ENCODE data around the gene CARMIL1. TPM values are rescaled to one million over a fixed set of nuclear protein-coding genes. Genes with fewer than 3 reads are reported as not detected.

Gene CARMIL1
- total RNA-seq, 1 donor from 2014 or later = 1.7 TPM

- no peak overlapping the region for H3K27ac Mint-ChIP-seq
- H3K27me3 Mint-ChIP-seq (ENCODE audit: insufficient read depth) = peaks cover 3% of the 10 kb centered on the region
- intact Hi-C loops (cut with micrococcal nuclease) = no loop called here
- no peak overlapping the region for H3K4me3 Mint-ChIP-seq
- no peaks in the 10 kb centered on the region for H3K4me1 Mint-ChIP-seq (ENCODE audit: low read depth)
- no peak for DNase-seq (ENCODE audit: low spot score)
- H3K9me3 Mint-ChIP-seq = no peaks in the 10 kb centered on the region
- no peaks in the 10 kb centered on the region for H3K36me3 Mint-ChIP-seq (ENCODE audit: low read depth)
These were observed 23.5 kb downstream of the CARMIL1 start for GRCh38 chr6:25302677-25303128.

GRCh38 chr6:25303254-25303653 is 24.1 kb downstream of the CARMIL1 start:
- Mint-ChIP-seq H3K36me3 (ENCODE audit: low read depth) (no peaks in the 10 kb centered on the region), H3K27ac (no peak overlapping the region), H3K9me3 (no peaks in the 10 kb centered on the region), H3K4me3 (no peak overlapping the region), H3K27me3 (ENCODE audit: insufficient read depth) (peaks cover 3% of the 10 kb centered on the region), H3K4me1 (ENCODE audit: low read depth) (no peaks in the 10 kb centered on the region)
- intact Hi-C loops (cut with micrococcal nuclease) = no loop called here
- no peak for DNase-seq (ENCODE audit: low spot score)

GRCh38 chr6:25306379-25306778 is 27.2 kb downstream of the CARMIL1 start:
- no peak overlapping the region for H3K4me3 Mint-ChIP-seq
- H3K9me3 Mint-ChIP-seq = no peaks in the 10 kb centered on the region
- no peak for DNase-seq (ENCODE audit: low spot score)
- H3K36me3 Mint-ChIP-seq (ENCODE audit: low read depth) = no peaks in the 10 kb centered on the region
- H3K4me1 Mint-ChIP-seq (ENCODE audit: low read depth) = no peaks in the 10 kb centered on the region
- peaks cover 3% of the 10 kb centered on the region for H3K27me3 Mint-ChIP-seq (ENCODE audit: insufficient read depth)
- no peak overlapping the region for H3K27ac Mint-ChIP-seq
- intact Hi-C loops (cut with micrococcal nuclease) = no loop called here

GRCh38 chr6:25307805-25308494 is 28.8 kb downstream of the CARMIL1 start:
- Mint-ChIP-seq H3K27me3 (ENCODE audit: insufficient read depth) (peaks cover 3% of the 10 kb centered on the region), H3K9me3 (no peaks in the 10 kb centered on the region), H3K4me3 (no peak overlapping the region), H3K4me1 (ENCODE audit: low read depth) (peaks cover 8% of the 10 kb centered on the region), H3K27ac (no peak overlapping the region), H3K36me3 (ENCODE audit: low read depth) (no peaks in the 10 kb centered on the region)
- intact Hi-C loops (cut with micrococcal nuclease) = no loop called here
- DNase-seq (ENCODE audit: low spot score) = no peak

GRCh38 chr6:25309886-25310285 is 30.7 kb downstream of the CARMIL1 start:
- no peak for DNase-seq (ENCODE audit: low spot score)
- Mint-ChIP-seq H3K36me3 (ENCODE audit: low read depth) (no peaks in the 10 kb centered on the region), H3K27ac (no peak overlapping the region), H3K4me1 (ENCODE audit: low read depth) (peaks cover 8% of the 10 kb centered on the region), H3K27me3 (ENCODE audit: insufficient read depth) (no peaks in the 10 kb centered on the region), H3K9me3 (no peaks in the 10 kb centered on the region), H3K4me3 (no peak overlapping the region)
- intact Hi-C loops (cut with micrococcal nuclease) = no loop called here

GRCh38 chr6:25311331-25311840 is 32.2 kb downstream of the CARMIL1 start:
- Mint-ChIP-seq H3K9me3 (no peaks in the 10 kb centered on the region), H3K4me1 (ENCODE audit: low read depth) (peaks cover 8% of the 10 kb centered on the region), H3K4me3 (no peak overlapping the region), H3K36me3 (ENCODE audit: low read depth) (no peaks in the 10 kb centered on the region), H3K27ac (no peak overlapping the region), H3K27me3 (ENCODE audit: insufficient read depth) (no peaks in the 10 kb centered on the region)
- intact Hi-C loops (cut with micrococcal nuclease) = no loop called here
- DNase-seq (ENCODE audit: low spot score) = no peak

- Mint-ChIP-seq H3K9me3 (no peaks in the 10 kb centered on the region), H3K27me3 (ENCODE audit: insufficient read depth) (no peaks in the 10 kb centered on the region), H3K36me3 (ENCODE audit: low read depth) (no peaks in the 10 kb centered on the region), H3K27ac (no peak overlapping the region), H3K4me3 (no peak overlapping the region), H3K4me1 (ENCODE audit: low read depth) (peaks cover 8% of the 10 kb centered on the region)
- intact Hi-C loops (cut with micrococcal nuclease) = no loop called here
- no peak for DNase-seq (ENCODE audit: low spot score)
These were observed 33.0 kb downstream of the CARMIL1 start for GRCh38 chr6:25312034-25312620.

- intact Hi-C loops (cut with micrococcal nuclease) = no loop called here
- Mint-ChIP-seq H3K9me3 (no peaks in the 10 kb centered on the region), H3K27me3 (ENCODE audit: insufficient read depth) (no peaks in the 10 kb centered on the region), H3K4me1 (ENCODE audit: low read depth) (peaks cover 8% of the 10 kb centered on the region), H3K27ac (no peak overlapping the region), H3K4me3 (no peak overlapping the region), H3K36me3 (ENCODE audit: low read depth) (no peaks in the 10 kb centered on the region)
- no peak for DNase-seq (ENCODE audit: low spot score)
These were observed 33.5 kb downstream of the CARMIL1 start for GRCh38 chr6:25312703-25313102.

GRCh38 chr6:25314509-25315175 is 35.5 kb downstream of the CARMIL1 start:
- Mint-ChIP-seq H3K4me3 (no peak overlapping the region), H3K27ac (no peak overlapping the region), H3K27me3 (ENCODE audit: insufficient read depth) (no peaks in the 10 kb centered on the region), H3K4me1 (ENCODE audit: low read depth) (peaks cover 8% of the 10 kb centered on the region), H3K36me3 (ENCODE audit: low read depth) (no peaks in the 10 kb centered on the region), H3K9me3 (no peaks in the 10 kb centered on the region)
- intact Hi-C loops (cut with micrococcal nuclease) = no loop called here
- DNase-seq (ENCODE audit: low spot score) = no peak

- Mint-ChIP-seq H3K4me3 (no peak overlapping the region), H3K36me3 (ENCODE audit: low read depth) (no peaks in the 10 kb centered on the region), H3K27ac (no peak overlapping the region), H3K4me1 (ENCODE audit: low read depth) (peaks cover 8% of the 10 kb centered on the region), H3K9me3 (no peaks in the 10 kb centered on the region), H3K27me3 (ENCODE audit: insufficient read depth) (no peaks in the 10 kb centered on the region)
- intact Hi-C loops (cut with micrococcal nuclease) = no loop called here
- DNase-seq (ENCODE audit: low spot score) = no peak
These were observed 36.3 kb downstream of the CARMIL1 start for GRCh38 chr6:25315194-25316177.

GRCh38 chr6:25316626-25317025 is 37.5 kb downstream of the CARMIL1 start:
- Mint-ChIP-seq H3K27ac (no peak overlapping the region), H3K4me1 (ENCODE audit: low read depth) (peaks cover 8% of the 10 kb centered on the region), H3K36me3 (ENCODE audit: low read depth) (no peaks in the 10 kb centered on the region), H3K27me3 (ENCODE audit: insufficient read depth) (no peaks in the 10 kb centered on the region), H3K9me3 (no peaks in the 10 kb centered on the region), H3K4me3 (no peak overlapping the region)
- intact Hi-C loops (cut with micrococcal nuclease) = no loop called here
- no peak for DNase-seq (ENCODE audit: low spot score)

GRCh38 chr6:25318589-25318988 is 39.4 kb downstream of the CARMIL1 start:
- Mint-ChIP-seq H3K4me3 (no peak overlapping the region), H3K27me3 (ENCODE audit: insufficient read depth) (no peaks in the 10 kb centered on the region), H3K4me1 (ENCODE audit: low read depth) (no peaks in the 10 kb centered on the region), H3K36me3 (ENCODE audit: low read depth) (no peaks in the 10 kb centered on the region), H3K9me3 (no peaks in the 10 kb centered on the region), H3K27ac (no peak overlapping the region)
- DNase-seq (ENCODE audit: low spot score) = no peak
- intact Hi-C loops (cut with micrococcal nuclease) = no loop called here

All from activated T-helper 1 cell treated with anti-CD3 and anti-CD28 coated beads, Interleukin-12 subunit alpha, Interleukin-12 subunit beta, Interleukin-2, Interleukin-4 antibody, amounts not matched to agents 30 ng/mL and 10 ng/mL and 1 ng/mL, durations not matched to agents 14 hours and 24 hours and 36 hours (primary cell).